Fibroblast of skin of back (primary cell): Measurements from ENCODE around the gene BANK1.

Experiments
- DNase-seq: peaks from one replicate; pipeline ENCODE4 v3.0.0-alpha.2; 2013

The BANK1 gene

GRCh38 chr4:101818362-101818761 is 27.8 kb downstream of the BANK1 start:
- DNase-seq: peak; percentile 83

DNA sequence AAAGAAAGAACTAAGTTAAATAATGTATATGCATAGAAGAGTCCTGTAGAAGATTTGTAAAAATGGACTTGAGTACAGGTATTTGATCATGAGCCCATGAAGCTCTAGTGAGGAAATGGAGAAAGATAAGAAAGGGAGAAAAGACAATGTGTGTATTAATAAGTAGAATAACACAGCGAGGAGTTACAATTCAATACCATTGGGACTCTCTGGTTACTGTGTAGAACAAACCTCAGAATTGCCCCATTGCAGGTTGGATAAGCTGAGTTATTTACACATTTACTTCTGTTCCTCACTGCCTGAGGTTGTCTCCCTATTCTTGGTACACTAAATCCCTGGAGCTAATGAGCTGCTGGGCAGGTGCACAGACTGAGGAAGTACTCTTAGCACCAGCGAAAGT is 33.3 kb downstream of the BANK1 start:
- no peak for DNase-seq

DNA sequence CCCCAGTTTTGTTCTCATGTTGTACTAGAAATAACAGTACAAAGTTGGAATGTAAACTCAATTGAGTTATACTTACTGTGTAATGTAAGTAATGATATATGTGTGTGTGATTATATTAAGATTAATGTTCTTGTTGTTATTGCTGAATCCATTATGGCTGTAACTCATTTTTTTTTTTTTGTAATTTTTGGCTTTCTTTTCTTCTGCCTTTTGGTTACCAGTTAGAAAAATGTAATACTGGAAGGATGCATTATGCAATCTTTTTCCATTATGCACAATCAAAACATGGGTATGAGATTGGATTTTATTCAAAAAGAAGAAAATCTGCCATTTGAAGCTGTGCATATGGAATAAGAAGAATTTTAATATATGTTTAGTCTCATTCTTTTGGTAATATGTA is 34.0 kb downstream of the BANK1 start:
- DNase-seq: no peak

DNA sequence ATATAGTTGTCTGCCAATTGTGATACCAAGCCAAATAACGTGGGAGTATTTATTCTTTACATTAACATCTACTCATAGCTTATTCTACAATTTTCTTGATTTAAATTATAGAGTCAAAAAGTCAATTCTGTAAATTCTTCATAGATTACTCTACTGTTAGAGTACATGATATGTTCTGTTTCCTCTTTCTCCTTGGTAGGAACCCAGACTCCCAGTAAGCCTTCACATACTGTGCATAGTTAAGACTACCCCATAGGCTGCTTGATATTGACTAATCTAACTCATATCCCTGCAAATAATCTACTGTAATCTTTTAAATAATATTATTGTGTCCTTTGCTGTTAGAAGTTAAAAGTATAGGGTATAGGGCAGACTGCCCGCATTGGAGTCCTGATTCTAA is 35.4 kb downstream of the BANK1 start:
- no peak for DNase-seq

GRCh38 chr4:101831816-101832215 is 41.3 kb downstream of the BANK1 start:
- DNase-seq: no peak

DNA sequence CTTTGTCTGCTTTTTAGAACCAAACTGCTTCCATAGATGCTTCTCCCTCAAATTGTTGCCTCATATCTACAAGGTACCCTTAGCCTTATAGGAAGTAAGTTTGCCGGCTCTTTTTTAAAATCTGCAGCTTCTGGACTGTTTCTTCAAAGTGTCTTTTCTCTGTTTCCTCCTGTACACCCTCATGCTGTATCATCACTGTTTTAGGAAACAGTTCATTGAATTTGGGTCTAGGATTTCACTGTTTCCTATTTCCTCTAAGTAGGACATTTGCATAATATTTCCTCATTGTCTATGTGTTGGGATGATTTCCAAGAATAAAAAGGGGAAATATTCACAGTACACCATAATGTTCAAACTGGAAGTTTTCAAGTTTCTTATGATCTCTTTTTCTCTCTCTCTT is 43.0 kb downstream of the BANK1 start:
- DNase-seq: no peak

- peak; percentile 34 for DNase-seq
Measured at GRCh38 chr4:101835121-101835904, 44.8 kb downstream of the BANK1 start.

DNA sequence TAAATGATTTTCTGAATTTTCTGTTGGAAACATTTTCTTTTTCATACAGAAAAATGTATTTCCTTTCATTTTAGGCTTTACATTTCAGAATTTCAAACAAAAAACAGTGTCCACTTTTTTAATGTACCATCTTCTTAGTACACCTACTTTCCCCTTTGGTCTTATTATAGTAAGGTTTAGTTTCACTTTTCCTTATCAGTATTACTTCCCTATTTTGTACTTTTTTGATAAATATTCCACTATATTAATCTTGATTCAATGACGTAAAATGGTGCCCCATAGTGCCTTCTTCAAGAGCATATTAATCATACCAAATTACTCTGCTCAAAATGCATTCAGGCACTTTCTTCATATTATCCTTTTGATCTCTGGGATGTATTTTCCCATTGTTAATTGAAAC is 52.5 kb downstream of the BANK1 start:
- DNase-seq: no peak

DNA sequence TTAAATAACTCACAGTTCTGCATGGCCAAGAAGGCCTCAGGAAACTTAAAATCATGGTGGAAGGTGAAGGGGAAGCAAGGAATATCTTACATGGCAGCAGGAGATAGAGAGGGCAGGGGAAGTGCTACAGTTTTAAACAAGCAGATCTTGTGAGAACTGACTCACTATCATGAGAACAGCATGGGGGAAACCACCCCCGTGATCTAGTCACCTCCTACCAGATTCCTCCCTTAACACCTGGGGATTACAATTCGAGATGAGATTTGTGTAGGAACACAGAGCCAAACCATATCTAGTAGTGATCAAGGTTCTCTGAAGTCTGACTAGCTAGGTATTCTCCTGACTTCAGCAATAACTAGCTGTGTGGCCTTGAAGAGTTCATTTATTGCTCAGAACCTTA is 56.0 kb downstream of the BANK1 start:
- DNase-seq: no peak

DNA sequence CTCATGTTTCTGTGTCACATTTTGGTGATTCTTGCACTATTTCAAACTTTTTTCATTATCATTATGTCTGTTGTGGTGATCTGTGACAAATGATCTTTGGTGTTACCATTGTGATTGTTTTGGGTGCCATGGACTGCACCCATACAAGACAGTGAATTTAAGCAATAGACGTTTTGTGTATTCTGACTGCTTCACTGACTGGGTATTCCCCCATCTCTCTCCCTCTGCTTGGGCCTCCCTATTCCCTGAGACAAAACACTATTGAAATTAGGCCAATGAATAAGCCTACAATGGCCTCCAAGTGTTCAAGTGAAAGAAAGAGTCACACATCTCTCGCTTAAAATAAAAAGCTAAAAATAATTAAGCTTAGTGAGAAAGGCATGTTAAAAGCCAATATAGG is 60.2 kb downstream of the BANK1 start:
- DNase-seq: no peak

DNA sequence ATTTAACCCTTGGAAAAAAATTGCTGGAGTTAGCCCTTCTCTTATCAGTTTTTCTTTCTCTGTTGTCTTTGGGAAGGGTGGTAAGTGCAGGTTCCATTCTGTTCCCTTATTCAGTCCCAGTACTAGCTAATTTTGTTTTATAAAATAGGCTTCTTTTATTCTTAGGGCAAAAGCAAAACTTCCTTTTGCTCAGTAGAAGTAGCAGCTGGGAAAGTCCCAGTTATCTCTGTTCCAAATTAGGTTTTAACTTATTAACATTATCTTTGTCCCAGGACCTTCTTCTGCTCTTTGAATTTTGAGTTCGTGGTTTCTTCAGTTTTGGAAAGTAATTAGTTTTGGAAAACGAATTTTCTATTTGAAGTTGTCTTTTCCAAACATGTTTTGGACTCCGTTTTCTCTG is 61.1 kb downstream of the BANK1 start:
- no peak for DNase-seq

DNA sequence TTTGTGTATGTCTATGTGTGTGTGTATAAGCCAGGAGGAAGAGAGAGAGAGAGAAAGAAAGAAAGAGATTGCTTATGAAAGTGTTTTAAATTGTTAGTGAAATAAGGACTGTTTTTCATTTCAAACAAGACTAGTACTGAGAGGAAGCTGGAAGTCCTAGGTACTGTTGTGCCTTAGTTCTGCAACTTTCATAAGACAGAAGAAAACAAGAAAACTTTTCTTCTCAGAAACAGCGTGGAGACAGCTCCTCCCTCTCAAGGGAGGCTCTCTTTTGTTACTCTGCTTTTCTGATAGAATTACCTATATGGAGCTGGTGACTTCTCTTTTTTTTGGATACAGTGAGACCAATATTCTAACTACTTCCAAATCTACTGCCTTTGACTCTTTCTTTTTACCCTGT is 62.5 kb downstream of the BANK1 start:
- DNase-seq: no peak

GRCh38 chr4:101853691-101854090 is 63.2 kb downstream of the BANK1 start:
- peak; percentile 30 for DNase-seq

- no peak for DNase-seq
Measured at GRCh38 chr4:101855239-101855638, 64.7 kb downstream of the BANK1 start.

DNA sequence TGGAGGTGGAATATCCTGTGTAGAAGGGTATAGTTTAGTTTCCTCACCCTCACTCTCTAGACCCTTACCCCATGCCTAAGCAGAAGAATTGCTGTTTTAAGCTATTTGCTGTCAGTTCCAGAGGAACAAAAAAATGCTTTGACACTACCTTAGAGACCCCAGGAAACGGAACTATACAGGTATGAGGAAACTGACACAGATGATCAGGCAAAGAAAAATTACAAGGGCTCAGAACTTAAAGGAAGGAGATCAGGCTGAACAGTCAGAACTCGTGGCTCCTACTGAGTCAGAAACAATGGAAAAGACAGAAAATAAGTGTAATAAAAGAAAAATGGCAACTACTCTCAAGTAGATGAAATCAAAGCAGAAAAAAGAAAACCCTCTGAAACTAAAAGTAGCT is 65.6 kb downstream of the BANK1 start:
- no peak for DNase-seq

DNA sequence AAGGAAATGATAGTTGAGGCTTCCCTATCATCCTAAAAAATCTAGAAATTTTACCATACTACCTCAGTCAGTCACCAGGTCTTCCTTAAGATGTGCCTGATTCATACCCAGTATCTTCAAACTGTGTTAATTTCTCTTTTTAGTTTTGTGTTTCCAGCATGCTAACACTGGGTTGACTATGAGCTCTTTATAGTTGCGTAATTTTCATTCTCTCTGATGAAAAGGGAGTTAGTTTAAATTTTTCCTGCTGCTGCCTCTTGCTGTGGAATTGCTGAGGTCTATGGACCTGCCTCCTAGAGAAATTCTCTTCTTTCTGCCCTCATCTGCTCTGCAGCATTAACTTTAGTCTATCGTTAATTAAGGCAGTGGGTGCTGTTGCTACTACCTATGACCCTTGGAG is 66.6 kb downstream of the BANK1 start:
- DNase-seq: no peak

DNA sequence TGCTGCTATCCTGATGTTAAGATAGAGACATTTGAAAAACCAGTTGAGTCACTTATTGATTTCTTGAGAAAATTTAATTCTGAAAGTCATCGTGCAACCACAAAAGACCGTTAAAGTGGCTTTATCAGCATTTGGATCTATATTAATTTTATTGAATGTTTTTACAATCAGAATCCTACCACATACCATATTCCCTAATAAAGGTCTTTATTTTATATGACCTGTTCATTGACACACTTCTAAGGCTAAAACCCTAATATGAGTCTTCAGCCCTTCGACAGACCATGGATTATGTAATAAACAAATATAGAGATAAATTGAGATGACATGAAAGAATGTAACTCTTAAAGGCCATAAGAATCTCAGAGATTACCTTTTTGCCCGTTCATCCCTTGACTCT is 68.1 kb downstream of the BANK1 start:
- DNase-seq: no peak

GRCh38 chr4:101862595-101862994 is 72.1 kb downstream of the BANK1 start:
- no peak for DNase-seq

GRCh38 chr4:101864660-101865059 is 74.1 kb downstream of the BANK1 start:
- no peak for DNase-seq

DNA sequence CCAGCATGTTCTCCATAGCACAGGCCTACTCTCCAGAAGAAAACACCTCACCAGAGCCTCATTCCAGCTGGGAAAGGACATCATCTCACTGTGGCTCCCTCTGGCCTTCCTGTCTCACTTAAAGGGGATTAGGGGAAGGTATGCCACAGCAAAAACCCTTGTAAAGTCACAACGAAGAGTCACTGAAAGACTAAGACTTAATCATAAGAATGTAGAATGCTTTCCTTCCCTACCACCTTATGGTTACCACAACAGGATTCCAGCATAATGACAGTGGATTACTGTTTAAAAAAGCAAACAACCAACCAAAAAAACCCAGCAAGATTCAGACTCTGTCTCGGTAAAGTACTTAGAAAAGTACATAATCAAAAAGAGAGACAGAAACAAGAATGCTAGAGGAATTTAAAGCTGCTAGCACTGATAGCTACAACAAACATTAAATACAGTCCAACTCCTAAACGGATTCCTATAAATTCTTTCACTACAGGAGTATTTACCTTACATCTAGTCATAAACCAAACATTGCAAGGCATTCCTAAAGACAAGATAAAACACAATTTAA is 75.1 kb downstream of the BANK1 start:
- DNase-seq: peak; percentile 79

GRCh38 chr4:101870874-101871273 is 80.3 kb downstream of the BANK1 start:
- no peak for DNase-seq

GRCh38 chr4:101871962-101872676 is 81.6 kb downstream of the BANK1 start:
- peak; percentile 1 for DNase-seq

GRCh38 chr4:101885574-101885973 is 95.0 kb downstream of the BANK1 start:
- no peak for DNase-seq

- no peak for DNase-seq
Measured at GRCh38 chr4:101886826-101887225, 96.3 kb downstream of the BANK1 start.
